Amniotic epithelial cell (primary cell): ENCODE data around the gene CERS1.

ENCODE experiments used
- DNase-seq: peaks from one replicate; pipeline ENCODE4 v3.0.0-alpha.2; 2010; ENCODE audit warnings: low read depth

Gene CERS1

DNA sequence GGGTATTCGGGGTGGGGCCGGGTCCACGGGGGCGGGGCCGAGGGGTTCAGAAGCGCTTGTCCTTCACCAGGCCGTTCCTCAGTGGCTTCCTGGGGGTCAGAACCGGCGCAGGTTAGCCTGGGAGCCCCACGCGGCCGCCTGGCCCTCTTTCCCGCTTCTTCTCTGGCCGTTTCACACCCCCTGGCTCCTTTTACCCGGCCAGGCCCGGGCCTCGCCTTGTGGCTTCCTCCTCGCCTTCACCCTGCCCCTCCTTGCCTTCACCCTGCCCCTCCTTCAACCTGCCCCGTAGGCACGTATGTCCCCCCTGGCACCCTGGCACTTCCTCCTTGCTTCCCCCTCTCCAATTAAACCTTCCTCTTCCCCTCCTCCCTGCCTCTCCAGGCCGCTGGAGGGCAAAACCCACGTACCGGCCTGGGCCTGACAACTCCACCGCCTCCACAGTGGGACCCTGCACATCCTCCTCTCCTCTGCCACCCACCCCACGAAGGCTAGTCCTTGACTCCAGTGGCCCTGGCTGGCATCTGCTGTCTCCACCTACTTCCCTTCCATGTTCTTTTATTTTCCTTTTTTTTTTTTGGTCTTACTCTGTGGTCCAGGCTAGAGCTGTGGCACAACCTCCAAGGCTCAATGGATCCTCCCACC, 25.3 kb downstream of the CERS1 start:
- no peak for DNase-seq

DNA sequence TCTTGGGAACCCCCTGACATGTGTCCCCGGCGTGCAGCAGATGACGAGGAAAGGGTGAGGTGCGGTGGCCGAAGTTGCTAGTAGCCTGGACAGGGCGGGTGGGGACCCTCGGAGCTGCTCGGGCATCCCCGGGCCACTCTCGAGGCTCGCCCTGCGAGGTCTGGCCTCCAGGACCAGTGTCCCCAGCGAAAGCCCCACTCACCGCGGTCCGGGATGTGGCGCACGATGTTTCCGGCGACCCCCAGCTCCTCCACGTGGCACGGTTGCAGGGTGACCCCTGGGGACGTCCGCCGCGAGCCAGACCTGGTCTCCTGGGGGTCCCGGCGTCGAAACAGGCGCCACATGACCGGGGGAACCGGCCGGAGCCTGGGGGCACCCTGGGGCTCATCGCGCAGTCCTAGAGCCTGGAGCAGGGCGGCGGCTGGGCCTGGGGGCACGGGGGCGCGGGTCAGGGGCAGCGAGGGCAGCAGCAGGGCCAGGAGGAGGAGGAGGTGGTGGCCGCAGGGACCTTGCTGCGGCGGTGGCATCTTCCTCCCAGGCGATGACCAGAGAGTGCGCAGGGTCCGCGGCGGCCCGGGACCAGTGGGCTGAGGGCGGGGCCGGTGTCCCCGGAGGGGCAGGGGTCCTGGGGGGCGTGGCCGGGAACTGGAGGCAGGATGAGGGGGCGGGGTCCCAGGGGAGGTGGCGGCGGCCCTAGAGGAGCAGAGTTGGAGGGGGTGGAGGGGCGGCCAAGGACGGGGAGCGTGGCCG, 26.0 kb downstream of the CERS1 start:
- DNase-seq = no peak

DNA sequence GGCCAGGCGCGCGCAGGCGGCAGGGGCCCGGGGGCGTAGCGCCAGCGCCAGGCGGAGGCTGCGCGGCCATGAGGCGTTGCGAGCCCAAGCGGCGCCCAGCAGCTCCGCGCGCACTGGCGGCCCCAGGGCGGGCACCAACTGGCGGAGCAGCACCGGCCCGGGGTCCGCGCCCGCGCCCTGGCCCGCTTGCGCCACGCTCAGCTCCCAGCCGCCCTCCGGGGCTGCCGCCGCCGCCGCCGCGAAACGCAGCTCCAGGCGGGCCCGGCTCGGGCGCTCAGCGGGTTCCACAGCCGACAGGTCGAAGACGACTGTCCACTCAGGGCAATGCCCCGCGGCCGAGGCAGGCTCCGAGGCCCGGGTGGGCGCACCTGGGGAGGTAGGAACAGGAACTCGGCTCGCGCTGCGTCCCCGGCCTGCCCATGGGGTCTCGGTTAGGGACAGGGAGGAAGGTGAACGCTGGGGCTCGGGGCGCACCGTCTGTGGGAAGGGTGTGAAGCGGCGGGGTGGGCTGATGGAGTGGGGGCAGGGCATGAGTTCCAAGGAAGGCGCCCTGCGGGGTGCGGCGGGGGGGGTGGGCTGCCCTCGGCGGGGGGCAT, 26.8 kb downstream of the CERS1 start:
- DNase-seq = no peak

DNA sequence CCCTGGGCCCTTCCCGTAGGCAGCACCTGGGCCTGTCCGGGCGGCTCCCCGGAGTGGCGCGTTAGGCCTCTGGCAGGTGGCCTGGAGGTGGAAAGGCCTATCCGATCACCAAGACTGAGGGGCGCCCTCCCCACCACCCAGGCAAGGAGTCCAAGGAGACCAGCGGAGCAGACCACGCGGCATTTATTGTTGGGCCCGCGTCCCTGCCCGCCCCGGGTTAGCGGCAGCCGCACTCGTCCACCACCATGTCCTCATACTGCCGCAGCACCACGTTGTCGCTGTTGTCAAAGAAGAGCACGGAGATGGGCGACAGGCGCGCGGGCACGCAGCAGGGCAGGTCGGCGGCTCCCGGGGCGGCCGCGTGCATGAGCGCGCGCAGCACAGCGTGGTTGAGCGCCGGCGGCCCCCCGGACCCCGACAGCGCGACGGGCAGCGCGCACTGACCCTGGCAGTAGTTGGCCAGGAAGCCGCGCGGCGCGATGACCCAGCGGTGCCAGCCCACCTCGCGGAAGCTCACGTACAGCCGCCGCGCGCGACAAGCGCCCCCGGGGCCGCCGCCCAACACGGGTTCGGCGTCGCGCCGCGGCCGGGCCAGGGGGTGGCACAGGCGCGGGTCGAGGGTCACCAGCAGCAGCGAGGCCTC, 27.5 kb downstream of the CERS1 start:
- DNase-seq = no peak

DNA sequence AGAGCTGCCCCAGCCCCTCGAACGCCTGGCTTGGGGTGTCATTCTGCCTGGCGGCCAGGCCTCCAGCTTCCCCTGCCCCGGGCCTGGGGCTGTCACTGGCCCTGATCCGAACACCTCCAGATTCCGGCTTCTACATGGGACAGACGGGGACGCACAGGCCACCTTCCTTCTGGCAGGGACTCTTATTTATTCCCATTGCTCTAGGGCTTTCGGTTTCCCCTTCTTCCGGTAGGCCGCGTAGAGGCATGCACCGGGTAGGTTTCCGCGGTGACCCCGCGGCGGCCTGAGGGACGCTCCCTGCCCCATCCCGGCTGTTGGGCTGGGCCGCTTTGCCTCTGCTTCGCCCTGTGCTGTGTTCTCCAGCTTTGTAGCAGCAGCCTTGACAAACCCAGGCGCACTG, 28.2 kb downstream of the CERS1 start:
- no peak for DNase-seq

DNA sequence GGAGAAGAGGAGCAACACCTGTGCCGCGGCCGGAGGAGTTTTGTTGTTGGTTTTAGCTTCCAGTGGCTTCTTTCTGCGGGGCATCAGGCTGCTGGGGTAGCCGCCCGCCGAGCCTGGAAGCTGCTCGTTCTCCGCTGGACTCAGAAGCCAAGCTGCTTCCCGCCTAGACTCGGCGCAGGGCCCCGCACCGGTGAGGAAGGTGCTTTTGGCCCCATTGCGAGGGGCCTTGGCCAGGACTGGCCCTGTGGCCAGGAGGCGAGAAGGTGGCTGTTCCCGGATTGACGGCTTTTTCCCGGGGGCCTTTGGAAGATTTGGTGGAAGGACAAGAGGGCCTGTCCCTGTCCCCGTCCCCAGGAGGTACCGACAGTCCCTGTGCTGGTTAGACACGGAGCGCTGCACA, 28.8 kb downstream of the CERS1 start:
- DNase-seq = no peak

DNA sequence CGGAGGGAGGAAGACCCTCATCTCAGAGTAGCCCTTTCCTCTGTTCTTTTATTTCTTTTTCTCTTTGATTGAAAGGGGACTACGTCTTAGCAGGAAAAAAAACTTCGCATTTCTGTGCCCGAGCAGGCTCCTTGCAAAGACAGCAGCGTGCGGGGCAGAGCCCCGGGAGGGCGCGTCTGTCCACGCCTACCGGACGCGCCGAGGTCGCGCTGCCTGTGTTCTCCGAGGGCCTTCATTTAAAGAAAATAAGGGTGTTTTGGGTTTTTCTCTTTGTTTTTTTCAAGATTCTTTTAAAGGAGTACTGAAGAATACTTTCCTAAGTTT, 29.2 kb downstream of the CERS1 start:
- DNase-seq = no peak

DNA sequence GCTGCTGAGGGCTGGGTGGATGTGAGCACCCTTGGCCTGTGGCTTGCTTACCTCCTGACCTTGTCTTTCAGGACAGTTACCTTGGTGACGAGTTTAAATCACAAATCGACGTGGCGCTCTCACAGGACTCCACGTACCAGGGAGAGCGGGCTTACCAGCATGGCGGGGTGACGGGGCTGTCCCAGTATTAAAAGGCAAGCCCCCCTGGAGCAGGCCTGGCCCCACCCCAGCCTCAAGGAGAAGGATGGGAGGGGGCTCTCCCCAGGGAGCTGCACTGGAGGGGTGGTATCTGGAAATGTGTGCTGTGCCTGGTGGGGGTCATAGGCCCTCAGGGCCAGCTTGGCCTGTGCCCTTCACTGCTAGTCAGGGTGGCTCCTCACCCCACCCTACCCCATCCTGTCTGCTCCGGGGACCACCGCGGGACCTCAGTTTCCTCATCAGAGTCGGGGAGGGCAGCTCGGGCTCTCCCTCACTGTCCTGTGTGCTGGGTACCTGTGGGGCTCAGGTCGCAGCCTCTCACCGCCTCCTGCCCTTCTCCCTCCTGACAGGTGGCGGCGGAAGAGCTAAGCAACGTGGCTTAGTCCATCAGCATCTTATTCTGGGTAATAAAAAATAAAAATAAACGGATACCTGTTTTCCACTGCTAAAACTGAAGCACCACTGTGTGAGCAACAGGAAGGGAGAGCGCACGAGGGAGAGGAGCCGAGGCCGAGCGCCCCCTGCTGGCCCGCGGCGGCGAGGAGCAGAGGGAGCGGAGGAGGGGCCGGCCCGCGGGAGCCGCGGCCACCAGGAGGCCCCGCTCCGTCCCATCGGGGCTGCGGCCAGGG, 29.8 kb downstream of the CERS1 start:
- peak; percentile 20 for DNase-seq

DNA sequence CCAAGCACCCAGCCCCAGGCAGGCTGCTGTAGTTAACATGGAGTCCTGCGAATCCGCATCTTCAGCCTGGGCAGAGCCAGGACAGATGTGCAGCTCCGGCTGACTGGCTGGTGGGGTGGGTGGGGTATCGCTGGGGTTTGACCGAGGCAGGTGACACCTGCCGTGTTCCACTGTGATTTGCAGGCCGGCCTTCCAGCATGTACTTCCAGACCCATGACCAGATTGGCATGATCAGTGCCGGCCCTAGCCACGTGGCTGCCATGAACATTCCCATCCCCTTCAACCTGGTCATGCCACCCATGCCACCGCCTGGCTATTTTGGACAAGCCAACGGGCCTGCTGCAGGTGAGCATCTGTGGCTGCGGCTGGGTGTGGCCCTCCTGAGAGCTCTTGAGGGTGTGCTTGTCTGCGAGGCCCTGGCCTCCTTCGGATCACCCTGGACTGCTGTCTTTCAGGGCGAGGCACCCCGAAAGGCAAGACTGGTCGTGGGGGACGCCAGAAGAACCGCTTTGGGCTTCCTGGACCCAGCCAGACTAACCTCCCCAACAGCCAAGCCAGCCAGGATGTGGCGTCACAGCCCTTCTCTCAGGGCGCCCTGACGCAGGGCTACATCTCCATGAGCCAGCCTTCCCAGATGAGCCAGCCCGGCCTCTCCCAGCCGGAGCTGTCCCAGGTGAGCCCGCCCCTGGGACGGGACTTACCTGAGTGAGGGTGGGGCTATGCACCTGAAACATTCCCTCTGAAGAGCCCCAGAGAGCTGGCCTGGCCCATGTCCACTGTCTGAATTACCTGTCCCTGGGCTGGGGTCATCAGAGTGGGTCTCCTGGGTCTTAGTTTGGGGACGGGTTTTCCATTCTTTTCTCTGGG, 30.6 kb downstream of the CERS1 start:
- no peak for DNase-seq

DNA sequence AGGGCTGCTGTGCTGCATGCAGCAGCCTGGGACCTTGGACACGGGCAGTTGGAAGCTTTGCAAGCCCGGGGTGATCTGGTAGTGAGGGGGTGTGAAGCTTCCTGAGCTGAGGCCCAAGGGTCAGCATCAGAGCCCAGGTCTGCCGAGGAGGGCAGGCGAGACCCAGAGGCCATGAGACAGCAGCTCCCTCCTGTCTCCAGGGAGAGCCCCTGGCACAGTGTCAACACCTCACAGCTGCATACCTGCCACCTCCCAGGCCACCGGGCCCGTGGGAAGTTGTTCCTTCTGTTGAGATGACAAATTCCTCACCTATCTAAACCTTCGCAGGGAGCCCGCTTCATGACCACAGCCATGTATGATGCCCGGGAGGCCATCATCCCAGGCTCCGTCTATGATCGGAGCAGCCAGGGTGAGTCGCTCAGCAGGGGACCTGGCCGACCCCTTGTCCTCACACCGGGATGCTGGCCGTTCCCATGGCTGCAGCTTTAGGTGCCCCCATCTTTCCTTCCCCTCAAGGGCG, 32.1 kb downstream of the CERS1 start:
- no peak for DNase-seq

DNA sequence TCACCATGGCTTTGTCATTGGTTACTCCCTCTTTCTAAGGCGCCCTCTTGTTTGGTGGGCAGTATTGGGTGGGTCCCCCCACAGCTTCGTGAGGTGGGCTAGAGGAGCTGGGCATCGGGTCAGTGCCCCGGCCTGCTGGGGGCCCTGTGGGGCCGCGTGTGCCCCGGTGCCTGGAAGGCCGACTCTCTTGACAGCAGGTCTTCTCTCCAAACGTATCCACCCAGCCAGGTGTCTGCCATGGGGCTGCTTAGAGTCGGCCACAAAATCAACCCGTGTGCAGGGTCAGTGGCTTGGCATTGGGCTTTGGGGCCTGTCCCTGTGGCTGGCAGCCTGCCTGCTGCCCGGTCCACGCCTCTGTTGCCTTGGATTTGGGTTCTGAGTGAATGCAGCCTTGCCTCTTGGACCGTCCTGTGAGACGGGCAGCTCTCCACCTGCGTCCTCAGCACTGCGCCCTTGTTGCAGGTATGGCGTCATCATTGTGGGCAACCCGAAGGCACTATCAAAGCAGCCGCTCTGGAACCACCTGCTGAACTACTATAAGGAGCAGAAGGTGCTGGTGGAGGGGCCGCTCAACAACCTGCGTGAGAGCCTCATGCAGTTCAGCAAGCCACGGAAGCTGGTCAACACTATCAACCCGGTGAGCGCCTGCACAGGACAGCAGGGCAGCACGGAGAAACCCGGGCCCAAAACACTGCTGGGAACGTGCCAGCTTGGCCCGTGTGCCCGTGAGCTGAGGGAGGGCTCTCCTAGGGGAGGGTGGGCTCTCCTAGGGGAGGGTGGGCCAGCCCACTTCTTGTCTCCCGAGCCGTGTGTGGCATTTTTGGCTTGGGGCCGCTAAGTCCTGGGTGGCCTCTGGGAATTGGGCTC, 32.7 kb downstream of the CERS1 start:
- no peak for DNase-seq

DNA sequence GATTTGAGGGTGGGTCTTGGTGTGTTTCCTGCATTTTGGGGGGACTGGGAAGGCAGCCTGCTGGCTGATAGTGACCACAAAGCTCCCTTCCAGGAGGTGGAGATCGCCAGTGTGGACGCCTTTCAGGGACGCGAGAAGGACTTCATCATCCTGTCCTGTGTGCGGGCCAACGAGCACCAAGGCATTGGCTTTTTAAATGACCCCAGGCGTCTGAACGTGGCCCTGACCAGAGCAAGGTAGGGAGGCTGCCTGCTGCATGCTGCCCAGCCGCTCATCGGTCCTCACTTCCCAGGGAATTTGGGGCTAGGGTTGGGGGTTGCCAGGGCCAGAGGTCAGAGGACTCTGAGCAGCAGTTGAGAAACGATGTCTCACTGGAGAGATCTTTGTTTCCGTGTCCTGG, 34.0 kb downstream of the CERS1 start:
- no peak for DNase-seq

DNA sequence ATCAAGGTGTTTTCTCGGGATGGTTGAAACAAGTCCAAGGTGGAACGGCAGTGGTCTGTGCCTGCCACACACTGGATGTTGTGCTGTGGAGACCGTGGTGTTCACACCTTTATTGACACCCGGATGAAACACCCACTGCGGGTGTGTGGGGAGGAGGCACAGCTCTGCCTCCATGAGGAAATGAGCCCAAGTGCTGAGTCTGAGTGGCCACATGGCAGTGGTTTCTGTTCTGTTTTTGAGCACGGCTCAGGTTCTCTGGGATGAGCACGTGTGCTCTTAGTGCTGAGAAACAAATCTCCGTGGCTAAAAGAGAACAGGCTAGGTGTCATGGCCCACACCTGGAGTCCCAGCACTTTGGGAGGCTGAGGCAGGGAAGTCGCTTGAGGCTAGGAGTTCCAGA, 34.7 kb downstream of the CERS1 start:
- no peak for DNase-seq

DNA sequence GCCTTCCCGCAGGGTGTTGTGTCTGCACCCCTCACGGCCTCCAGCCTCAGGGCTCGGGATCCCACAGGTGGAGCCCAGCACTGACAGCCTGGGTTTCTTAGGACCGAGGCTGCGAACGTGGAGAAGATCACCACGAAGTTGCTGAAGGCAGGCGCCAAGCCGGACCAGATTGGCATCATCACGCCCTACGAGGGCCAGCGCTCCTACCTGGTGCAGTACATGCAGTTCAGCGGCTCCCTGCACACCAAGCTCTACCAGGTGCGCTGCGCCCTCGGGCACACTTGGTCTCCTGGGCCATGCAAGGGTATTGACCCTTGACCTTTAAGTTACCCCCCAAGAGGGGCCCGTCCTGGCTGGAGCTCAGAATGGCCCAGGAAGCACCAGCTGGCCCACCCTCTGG, 35.2 kb downstream of the CERS1 start:
- no peak for DNase-seq

DNA sequence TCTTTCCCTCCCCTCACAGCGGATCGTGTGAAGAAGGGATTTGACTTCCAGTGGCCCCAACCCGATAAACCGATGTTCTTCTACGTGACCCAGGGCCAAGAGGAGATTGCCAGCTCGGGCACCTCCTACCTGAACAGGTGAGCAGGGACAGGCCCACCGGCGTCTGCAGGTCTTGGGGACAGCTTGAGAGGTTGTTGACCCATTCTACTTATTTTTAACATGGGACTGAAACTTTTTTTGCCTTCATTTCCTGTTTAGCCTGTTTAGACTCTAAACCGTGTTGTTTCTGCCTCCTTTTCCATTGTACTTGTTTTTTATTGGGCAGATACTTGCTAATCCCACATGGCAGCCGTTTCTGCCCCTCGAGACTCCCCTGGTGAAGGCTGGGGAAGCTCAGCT, 35.7 kb downstream of the CERS1 start:
- DNase-seq = no peak

DNA sequence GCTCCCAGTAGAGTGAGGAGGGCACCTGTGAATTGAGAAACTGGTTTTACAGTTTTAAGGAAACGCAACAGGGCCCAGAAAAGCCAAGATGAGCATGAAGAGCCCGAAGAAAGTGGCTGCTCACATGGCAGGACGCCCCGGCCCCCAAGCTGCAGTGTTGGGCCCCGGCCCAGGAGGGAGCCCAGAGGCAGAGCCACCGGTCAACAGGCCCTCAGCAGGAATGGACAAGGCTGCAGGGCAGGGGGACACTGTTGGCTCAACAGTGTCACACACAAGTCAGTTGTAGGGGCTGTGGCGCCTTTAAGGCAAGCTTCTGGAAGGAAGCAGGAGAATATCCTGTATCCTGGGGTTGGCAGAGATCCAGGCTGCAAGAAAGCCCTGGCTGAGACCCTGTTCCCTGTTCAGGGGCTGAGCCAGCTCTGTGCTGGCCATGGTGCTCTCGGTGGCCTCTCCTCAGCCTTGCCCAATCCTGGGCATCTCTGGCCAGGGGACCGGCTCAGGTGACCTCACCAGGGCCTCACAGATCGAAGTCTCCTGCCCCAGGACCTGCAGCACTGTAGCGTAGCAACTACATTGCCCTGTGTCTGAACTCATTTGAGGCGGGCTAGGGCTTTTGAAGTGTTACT, 36.2 kb downstream of the CERS1 start:
- no peak for DNase-seq

DNA sequence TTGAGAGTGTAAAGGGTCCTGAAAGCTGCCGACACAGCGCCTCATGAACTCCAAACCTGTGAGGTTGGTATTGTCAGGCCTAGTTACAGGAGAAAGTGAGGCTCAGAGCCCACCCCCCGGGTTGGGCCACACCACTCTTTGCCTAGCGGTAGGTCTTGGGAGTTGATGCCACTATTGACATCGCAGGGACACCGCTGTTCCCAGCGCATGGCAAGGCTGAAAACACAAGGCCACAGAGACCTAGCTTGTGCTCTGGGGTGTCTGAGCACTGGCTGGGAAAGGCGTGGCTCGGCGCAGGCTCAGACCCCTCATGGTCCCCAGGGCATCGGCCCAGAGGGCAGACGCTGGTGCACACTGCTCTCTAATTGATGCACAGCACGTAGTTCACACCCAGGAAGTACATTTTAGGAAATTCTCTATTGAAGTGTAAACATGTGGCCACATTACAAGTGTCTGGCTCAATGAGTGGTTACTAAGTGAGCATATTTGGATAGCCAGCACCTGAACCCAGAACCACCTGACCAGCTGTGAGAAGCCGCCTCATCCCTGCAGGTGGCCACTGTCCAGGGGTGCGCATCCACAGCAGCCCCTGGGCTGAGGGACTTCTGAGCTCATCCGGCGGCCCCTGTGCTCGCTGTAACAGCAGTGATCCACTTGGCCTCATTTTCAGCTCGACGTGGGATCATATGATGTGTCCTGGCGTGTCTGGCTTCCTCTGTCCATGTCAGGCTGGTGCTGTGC, 36.9 kb downstream of the CERS1 start:
- DNase-seq = no peak

DNA sequence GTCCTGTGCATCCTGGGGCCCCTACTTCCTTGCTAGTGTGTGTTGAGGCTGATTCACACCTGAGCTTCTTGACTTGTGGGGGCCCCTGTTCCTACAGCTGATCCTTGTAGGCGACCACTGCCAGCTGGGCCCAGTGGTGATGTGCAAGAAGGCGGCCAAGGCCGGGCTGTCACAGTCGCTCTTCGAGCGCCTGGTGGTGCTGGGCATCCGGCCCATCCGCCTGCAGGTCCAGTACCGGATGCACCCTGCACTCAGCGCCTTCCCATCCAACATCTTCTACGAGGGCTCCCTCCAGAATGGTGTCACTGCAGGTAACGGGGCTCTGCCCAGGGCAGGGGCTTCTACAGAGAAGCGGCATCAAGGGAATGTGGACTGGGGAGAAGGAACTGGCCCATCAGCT, 38.7 kb downstream of the CERS1 start:
- DNase-seq = no peak
